GM18868 (cell line): Measurements from ENCODE around the gene G6PC1.

Experiments
- ATAC-seq: cut with Tn5 transposase; IDR thresholded peaks from one replicate; pipeline ENCODE4 v1.9.1; 2021; ENCODE audit warnings: mild to moderate bottlenecking, moderate library complexity; ENCODE audit not compliant: unreplicated experiment

The G6PC1 gene

GRCh38 chr17:42929497-42929844 lies 28.9 kb downstream of the G6PC1 start:
- ATAC-seq, result no peak

DNA sequence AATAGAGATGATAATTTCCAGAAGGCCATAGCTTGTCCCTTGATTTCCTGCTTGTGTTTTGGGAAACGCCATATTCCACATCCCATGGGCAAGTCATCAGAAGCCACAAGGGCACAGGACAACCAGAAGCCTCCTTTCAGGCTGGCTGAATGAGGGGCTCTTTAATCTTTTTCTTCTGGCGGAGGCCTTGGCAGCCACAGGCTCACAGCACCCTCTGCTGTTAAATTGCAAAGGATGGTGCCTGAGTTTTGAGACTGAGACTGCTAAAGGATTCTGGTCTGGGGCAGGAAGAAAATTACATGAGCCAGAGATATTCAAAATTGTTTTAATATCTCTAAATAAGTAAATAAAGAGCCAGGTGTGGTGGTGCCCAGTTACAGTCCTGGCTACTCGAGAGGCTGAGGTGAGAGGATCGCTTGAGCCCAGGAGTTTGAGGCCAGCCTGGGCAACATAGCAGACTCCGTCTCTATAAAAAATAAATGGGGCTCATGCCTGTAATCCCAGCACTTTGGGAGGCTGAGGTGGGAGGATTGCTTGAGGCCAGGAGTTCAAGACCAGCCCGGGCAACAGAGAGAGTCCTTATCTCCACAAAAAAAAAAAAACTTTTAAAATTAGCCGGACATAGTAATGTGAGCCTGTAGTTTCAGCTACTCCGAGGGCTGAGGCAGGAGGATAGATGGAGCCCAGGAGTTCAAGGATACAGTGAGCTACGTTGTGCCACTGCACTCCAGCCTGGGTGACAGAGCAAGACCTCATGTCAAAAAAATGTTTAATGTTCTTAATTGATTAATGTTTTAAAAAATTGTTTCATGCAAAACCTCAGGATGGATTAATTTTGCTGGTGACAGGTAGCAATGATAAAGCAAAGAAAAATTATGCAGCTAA lies 37.4 kb downstream of the G6PC1 start:
- ATAC-seq, result no peak

DNA sequence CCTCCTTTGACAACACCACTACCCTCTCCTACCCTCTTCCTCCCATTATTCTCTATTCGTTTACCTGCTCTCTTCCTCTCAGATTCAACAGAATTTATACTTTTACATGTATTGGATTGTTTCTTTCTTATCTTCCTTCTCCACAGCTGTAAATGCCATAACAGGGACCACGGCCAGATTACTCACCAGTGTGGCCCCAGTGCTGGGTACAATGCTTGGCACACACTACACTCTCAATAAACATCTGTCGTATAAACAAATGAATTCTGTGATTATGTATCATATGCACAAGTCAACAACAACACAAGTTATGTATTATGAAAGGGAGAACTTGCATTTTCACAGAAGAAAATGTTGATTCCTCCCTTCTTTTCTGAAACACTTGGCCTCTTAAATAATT lies 43.6 kb downstream of the G6PC1 start:
- ATAC-seq, result no peak

DNA sequence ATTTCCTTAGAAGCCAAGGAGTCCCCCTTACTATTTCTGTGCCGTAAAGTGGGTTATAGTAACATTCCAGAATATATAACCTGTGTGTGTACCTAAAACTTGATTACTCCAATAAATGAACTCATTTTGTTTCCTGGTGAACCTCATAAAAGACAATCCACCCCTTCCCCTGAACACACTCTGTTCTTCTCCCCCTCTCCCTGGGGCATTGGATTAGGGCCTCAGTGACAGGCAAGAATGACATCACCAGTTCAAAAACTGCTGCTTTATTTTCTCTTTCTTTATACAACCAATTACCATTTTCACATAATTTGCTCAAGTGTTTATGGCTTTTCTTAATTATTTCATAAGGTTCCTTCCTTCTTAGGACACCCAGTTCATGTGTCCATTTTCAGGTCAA lies 46.2 kb downstream of the G6PC1 start:
- ATAC-seq, result no peak

GRCh38 chr17:42950044-42950783 lies 49.6 kb downstream of the G6PC1 start:
- ATAC-seq, result no peak
